IMR-90 (cell line): ENCODE results near the gene PEX14. TPM values are rescaled to one million over a fixed set of nuclear protein-coding genes. Genes with fewer than 3 reads are reported as not detected.

ENCODE experiments used
- ATAC-seq: fragments of 200-7000 bp; cut with Tn5 transposase; 2 replicates; pipeline ENCODE4 v1.9.1; 2020; ENCODE audit warnings: low read depth, mild to moderate bottlenecking, moderate library complexity
- BruUV-seq: library from RNA; stranded (reverse); fragments of 400-500 nt; replicated peaks from 2 replicates; lab custom pipeline; 2021; lab: Mats Ljungman, UMichigan
- CTCF ChIA-PET: fragments of 300-600 bp; formaldehyde crosslinking; extraction: SDS; loops from one replicate; lab custom pipeline; 2021; ENCODE audit warnings: antibody characterized with exemption; lab: Yijun Ruan, JAX
- POLR2A ChIA-PET: fragments of 300-600 bp; sonication (Branson Sonifier 250); formaldehyde crosslinking; loops from one replicate; lab custom pipeline; 2022; ENCODE audit warnings: antibody characterized with exemption; ENCODE audit not compliant: unreplicated experiment; lab: Charles Lee
- DNase-seq: peaks from one replicate; pipeline ENCODE4 v3.0.0; 2013
- H2AFZ ChIP-seq: replicated peaks from 2 replicates; pipeline ENCODE3; 2013; ENCODE audit warnings: low read length, mild to moderate bottlenecking; ENCODE audit not compliant: poor library complexity
- H2AK5ac ChIP-seq: 2 replicates; pipeline ENCODE4 v1.6.1; 2013; ENCODE audit warnings: low read depth, low read length, inconsistent platforms
- H2AK9ac ChIP-seq: replicated peaks from 2 replicates; pipeline ENCODE3; 2013; ENCODE audit warnings: mild to moderate bottlenecking, low read depth, low read length, moderate library complexity; ENCODE audit not compliant: poor library complexity
- H2BK120ac ChIP-seq: 2 replicates; pipeline ENCODE4 v1.6.1; 2013; ENCODE audit warnings: low read depth, low read length, inconsistent platforms
- H2BK15ac ChIP-seq: 3 replicates; pipeline ENCODE4 v1.6.1; 2013; ENCODE audit warnings: low read depth, low read length, inconsistent platforms
- H2BK20ac ChIP-seq: 2 replicates; pipeline ENCODE4 v1.6.1; 2013; ENCODE audit warnings: low read depth, mild to moderate bottlenecking, inconsistent platforms, low read length, moderate library complexity
- H2BK5ac ChIP-seq: 2 replicates; pipeline ENCODE4 v1.6.1; 2013; ENCODE audit warnings: mild to moderate bottlenecking, low read depth, low read length, inconsistent platforms; ENCODE audit not compliant: poor library complexity, severe bottlenecking
- H3K14ac ChIP-seq: replicated peaks from 2 replicates; pipeline ENCODE4 v1.6.1; 2013; ENCODE audit warnings: low read depth, low read length, inconsistent platforms
- H3K18ac ChIP-seq: 2 replicates; pipeline ENCODE4 v1.6.1; 2013; ENCODE audit warnings: low read depth, low read length, control low read depth
- H3K23ac ChIP-seq: 2 replicates; pipeline ENCODE4 v1.6.1; 2013; ENCODE audit warnings: low read depth, low read length, inconsistent platforms
- H3K27ac ChIP-seq: 2 replicates; pipeline ENCODE4 v1.5.1; 2013; ENCODE audit warnings: mild to moderate bottlenecking, control low read depth, low read length; ENCODE audit not compliant: insufficient read depth
- H3K27me3 ChIP-seq: 2 replicates; pipeline ENCODE4 v1.6.1; 2013; ENCODE audit warnings: low read length; ENCODE audit not compliant: control insufficient read depth, insufficient read depth
- H3K36me3 ChIP-seq: 2 replicates; pipeline ENCODE4 v1.6.1; 2013; ENCODE audit warnings: low read length, mixed read lengths; ENCODE audit not compliant: control insufficient read depth, insufficient read depth
- H3K4ac ChIP-seq: 2 replicates; pipeline ENCODE4 v1.6.1; 2013; ENCODE audit warnings: low read depth, low read length, inconsistent platforms
- H3K4me1 ChIP-seq: 2 replicates; pipeline ENCODE4 v1.6.1; 2013; ENCODE audit warnings: low read length, mixed read lengths; ENCODE audit not compliant: control insufficient read depth, insufficient read depth
- H3K4me2 ChIP-seq: 2 replicates; pipeline ENCODE4 v1.6.1; 2013; ENCODE audit warnings: low read depth, mild to moderate bottlenecking, control low read depth, low read length, moderate library complexity
- H3K4me3 ChIP-seq: 2 replicates; pipeline ENCODE4 v1.5.1; 2013; ENCODE audit warnings: low read depth, mild to moderate bottlenecking, control low read depth, low read length, moderate library complexity; ENCODE audit not compliant: insufficient read depth
- H3K56ac ChIP-seq: 2 replicates; pipeline ENCODE4 v1.6.1; 2013; ENCODE audit warnings: low read length, inconsistent platforms; ENCODE audit not compliant: insufficient read depth; ENCODE audit errors: extremely low read depth
- H3K79me1 ChIP-seq, 2 experiments: 2 replicates each; pipeline ENCODE4 v1.6.1; 2013; ENCODE audit warnings: low read length in 2 of 2, inconsistent platforms in 1 of 2, low read depth in 1 of 2
- H3K9ac ChIP-seq: 2 replicates; pipeline ENCODE4 v1.6.1; 2013; ENCODE audit warnings: low read depth, low read length, control low read depth
- H3K9me1 ChIP-seq: 2 replicates; pipeline ENCODE4 v1.6.1; 2013; ENCODE audit warnings: low read length, inconsistent platforms; ENCODE audit not compliant: insufficient read depth
- H3K9me3 ChIP-seq: 2 replicates; pipeline ENCODE4 v1.6.1; 2013; ENCODE audit warnings: low read length; ENCODE audit not compliant: control insufficient read depth, insufficient read depth
- H4K20me1 ChIP-seq: 2 replicates; pipeline ENCODE4 v1.6.1; 2013; ENCODE audit warnings: low read length, inconsistent platforms; ENCODE audit not compliant: insufficient read depth
- H4K5ac ChIP-seq: 2 replicates; pipeline ENCODE4 v1.6.1; 2013; ENCODE audit warnings: mild to moderate bottlenecking, low read depth, low read length, control low read depth
- H4K8ac ChIP-seq, 2 experiments: 2 replicates each; pipeline ENCODE4 v1.6.1; 2013; ENCODE audit warnings: low read depth in 2 of 2, low read length in 2 of 2, control low read depth in 1 of 2, inconsistent platforms in 1 of 2
- H4K91ac ChIP-seq: 2 replicates; pipeline ENCODE4 v1.6.1; 2013; ENCODE audit warnings: low read depth, low read length, inconsistent platforms; ENCODE audit not compliant: insufficient read depth
- CEBPB ChIP-seq: IDR thresholded peaks from 2 replicates; pipeline ENCODE4 v1.6.1; 2012; ENCODE audit warnings: low read depth, low read length, improper control_type of control experiment
- CTCF ChIP-seq: conservative IDR thresholded peaks from 2 replicates; pipeline ENCODE4 v1.5.1; 2012; ENCODE audit warnings: mild to moderate bottlenecking, low read depth, low read length, improper control_type of control experiment
- ELK1 ChIP-seq: fragments of 150-350 bp; IDR thresholded peaks from 2 replicates; pipeline ENCODE4 v1.6.1; 2016; ENCODE audit warnings: low read depth, mild to moderate bottlenecking, low read length, moderate library complexity, borderline replicate concordance
- MXI1 ChIP-seq: IDR thresholded peaks from 2 replicates; pipeline ENCODE4 v1.6.1; 2012; ENCODE audit warnings: low read depth, mild to moderate bottlenecking, low read length, moderate library complexity, borderline replicate concordance
- NFE2L2 ChIP-seq: fragments of 150-350 bp; IDR thresholded peaks from 2 replicates; pipeline ENCODE4 v1.6.1; 2016; ENCODE audit warnings: low read depth, mild to moderate bottlenecking, low read length
- RCOR1 ChIP-seq: IDR thresholded peaks from 2 replicates; pipeline ENCODE4 v1.6.1; 2012; ENCODE audit warnings: mild to moderate bottlenecking, low read length, improper control_type of control experiment; ENCODE audit not compliant: insufficient replicate concordance
- RFX5 ChIP-seq: IDR thresholded peaks from 2 replicates; pipeline ENCODE4 v1.8.0; 2012; ENCODE audit warnings: low read depth, mild to moderate bottlenecking, low read length, moderate library complexity
- SMC3 ChIP-seq: fragments of 150-350 bp; IDR thresholded peaks from 2 replicates; pipeline ENCODE4 v1.6.1; 2016; ENCODE audit warnings: low read depth, mild to moderate bottlenecking, antibody characterized with exemption, low read length, moderate library complexity
- WGBS, 2 experiments: methylation state at CpG; one replicate each; pipeline versions ENCODE4 v1.1.5 to v1.1.7; 2013; ENCODE audit warnings: missing lambda C conversion rate in 2 of 2; ENCODE audit not compliant: insufficient read length in 1 of 2; ENCODE audit errors: extremely low coverage in 2 of 2; 5-methylcytosine and 5-hydroxymethylcytosine counted together
- dilution Hi-C: fragments of 300-500 bp; cut with HindIII; formaldehyde crosslinking; loops from one replicate; pipeline ENCODE4 v1.14.3; 2018; ENCODE audit warnings: low sequenced_read_pairs; ENCODE audit not compliant: unreplicated experiment
- in situ Hi-C: fragments of 300-500 bp; cut with MboI; formaldehyde crosslinking; loops from 3 replicates; pipeline ENCODE4 v1.14.3; 2019; ENCODE audit warnings: low sequenced_read_pairs, inconsistent platforms, mixed read lengths
- intact Hi-C: fragments of 100-400 bp; cut with micrococcal nuclease; formaldehyde crosslinking; loops from 2 replicates; pipeline ENCODE4 v1.10.0; 2022
- polyA plus RNA-seq, 3 experiments: library from polyadenylated mRNA; depleted of rRNA; stranded (reverse); fragments of >200 nt; gene quantifications; 2 replicates each; pipeline ENCODE4 v1.2.3, GENCODE V29; 2012; ENCODE audit warnings: low replicate concordance in 1 of 3
- total RNA-seq: library from RNA; depleted of rRNA; stranded (reverse); fragments of >200 nt; gene quantifications from 2 replicates; pipeline ENCODE4 v1.2.3, GENCODE V29; 2012

Gene PEX14
- total and polyA plus RNA-seq, 2 of the 4 experiments (the other 2 are of a cell fraction): 9.5 to 22.5 TPM

- H2AK5ac ChIP-seq: no peak overlapping the region
- H2BK5ac ChIP-seq: no peak overlapping the region
- H3K27ac ChIP-seq: no peak overlapping the region
- WGBS, 2 experiments: 91% methylated on average over 9 of the region's 13 CpGs; no CpG with 5 or more reads in 1 of the 2 experiments
- no peak overlapping the region for H2AK9ac ChIP-seq
- no peak overlapping the region for H2AFZ ChIP-seq
- H4K5ac ChIP-seq: no peak overlapping the region
- H3K14ac ChIP-seq: no peak overlapping the region
- H2BK15ac ChIP-seq: no peak overlapping the region
- DNase-seq: no peak
- no peak overlapping the region for H3K56ac ChIP-seq
- H3K9ac ChIP-seq: no peak overlapping the region
- no peak overlapping the region for H3K4me2 ChIP-seq
- H3K27me3 ChIP-seq: no peaks in the 10 kb centered on the region
- no peaks in the 10 kb centered on the region for H3K9me3 ChIP-seq
- in situ Hi-C loops: no loop called here
- H2BK20ac ChIP-seq: no peak overlapping the region
- no peak overlapping the region for H3K4me3 ChIP-seq
- no peak overlapping the region for H3K18ac ChIP-seq
- H3K23ac ChIP-seq: no peak overlapping the region
- POLR2A ChIA-PET: no interaction called here
- no peak overlapping the region for H3K4ac ChIP-seq
- no peak overlapping the region for H2BK120ac ChIP-seq
- no peaks in the 10 kb centered on the region for H3K4me1 ChIP-seq
- no TSS peak for BruUV-seq
- dilution Hi-C loops: no loop called here
- no peak overlapping the region for H4K91ac ChIP-seq
- no peaks in the 10 kb centered on the region for H3K36me3 ChIP-seq
- no peak overlapping the region for H4K8ac ChIP-seq
- peaks cover 6% of the 10 kb centered on the region; the same call in 1 of the 2 replicates for H3K9me1 ChIP-seq
- no peak for TF ChIP-seq CEBPB
- TF ChIP-seq ELK1: no peak
- no peak for TF ChIP-seq NFE2L2
- TF ChIP-seq CTCF: no peak
- TF ChIP-seq RFX5: no peak
- no peak for TF ChIP-seq SMC3
- TF ChIP-seq MXI1: no peak
- TF ChIP-seq RCOR1: no peak
- H3K79me1 ChIP-seq: peaks cover 7 to 15% of the 10 kb centered on the region in 2 experiments; a peak in 2 of 4 replicates
- H4K20me1 ChIP-seq: peaks cover 7% of the 10 kb centered on the region; the same call in 1 of the 2 replicates
- no peak for ATAC-seq
- intact Hi-C loops: no loop called here
- CTCF ChIA-PET: no interaction called here
Observed at GRCh38 chr1:10615332-10615731, 140.6 kb downstream of the PEX14 start.
